Measurements from ENCODE around the gene NLGN1.

Gene NLGN1

GRCh38 chr3:173976281-173976680 is 578.7 kb downstream of the NLGN1 start:
- no peak overlapping the region for H3K9ac ChIP-seq (ENCODE audit: low read length)
- no peaks in the 10 kb centered on the region for H4K20me1 ChIP-seq (ENCODE audit: insufficient read depth, low read length)
- H3K79me2 ChIP-seq (ENCODE audit: insufficient read depth, low read length) = no peaks in the 10 kb centered on the region
- no peak overlapping the region for H3K4me3 ChIP-seq (ENCODE audit: low read depth, low read length, poor library complexity, severe bottlenecking)
- H3K4me2 ChIP-seq (ENCODE audit: low read length) = no peak overlapping the region
- no peaks in the 10 kb centered on the region for H3K36me3 ChIP-seq (ENCODE audit: insufficient read depth, low read length)
- no peaks in the 10 kb centered on the region for H3K9me3 ChIP-seq (ENCODE audit: low read length)
- no peaks in the 10 kb centered on the region for H3K4me1 ChIP-seq (ENCODE audit: insufficient read depth, low read length, severe bottlenecking)
- H3F3A ChIP-seq (ENCODE audit: insufficient read depth, low read length) = no peaks in the 10 kb centered on the region
- TF ChIP-seq CTCF (IDR thresholded peaks at IDR 0.05; ENCODE audit: low read length) (no peak), EZH2 (IDR thresholded peaks at IDR 0.05; ENCODE audit: borderline replicate concordance, low read length) (no peak)
- H3K9me2 ChIP-seq (ENCODE audit: low read depth, low read length) = no peaks in the 10 kb centered on the region
- no peak overlapping the region for H2AFZ ChIP-seq (ENCODE audit: low read length)
- no peak overlapping the region for H3K27ac ChIP-seq (ENCODE audit: low read depth, low read length, poor library complexity, severe bottlenecking)
- no peaks in the 10 kb centered on the region for H3K27me3 ChIP-seq (ENCODE audit: insufficient read depth, low read length)

GRCh38 chr3:173977747-173978146 is 580.2 kb downstream of the NLGN1 start:
- Histone ChIP-seq H2AFZ (ENCODE audit: low read length) (no peak overlapping the region), H3K27ac (ENCODE audit: low read depth, low read length, poor library complexity, severe bottlenecking) (no peak overlapping the region), H3K9me2 (ENCODE audit: low read depth, low read length) (no peaks in the 10 kb centered on the region), H3K27me3 (ENCODE audit: insufficient read depth, low read length) (no peaks in the 10 kb centered on the region), H3F3A (ENCODE audit: insufficient read depth, low read length) (no peaks in the 10 kb centered on the region), H3K9ac (ENCODE audit: low read length) (no peak overlapping the region), H3K9me3 (ENCODE audit: low read length) (no peaks in the 10 kb centered on the region), H3K79me2 (ENCODE audit: insufficient read depth, low read length) (no peaks in the 10 kb centered on the region), H3K4me3 (ENCODE audit: low read depth, low read length, poor library complexity, severe bottlenecking) (no peak overlapping the region), H4K20me1 (ENCODE audit: insufficient read depth, low read length) (no peaks in the 10 kb centered on the region), H3K4me1 (ENCODE audit: insufficient read depth, low read length, severe bottlenecking) (no peaks in the 10 kb centered on the region), H3K36me3 (ENCODE audit: insufficient read depth, low read length) (no peaks in the 10 kb centered on the region), H3K4me2 (ENCODE audit: low read length) (no peak overlapping the region)
- TF ChIP-seq CTCF (IDR thresholded peaks at IDR 0.05; ENCODE audit: low read length) (no peak), EZH2 (IDR thresholded peaks at IDR 0.05; ENCODE audit: borderline replicate concordance, low read length) (no peak)

GRCh38 chr3:173983343-173983742 is 585.8 kb downstream of the NLGN1 start:
- Histone ChIP-seq H3K4me2 (ENCODE audit: low read length) (no peak overlapping the region), H3K36me3 (ENCODE audit: insufficient read depth, low read length) (no peaks in the 10 kb centered on the region), H3K9ac (ENCODE audit: low read length) (no peak overlapping the region), H3K9me2 (ENCODE audit: low read depth, low read length) (no peaks in the 10 kb centered on the region), H4K20me1 (ENCODE audit: insufficient read depth, low read length) (no peaks in the 10 kb centered on the region), H3K79me2 (ENCODE audit: insufficient read depth, low read length) (no peaks in the 10 kb centered on the region), H3K27me3 (ENCODE audit: insufficient read depth, low read length) (no peaks in the 10 kb centered on the region), H2AFZ (ENCODE audit: low read length) (no peak overlapping the region), H3K9me3 (ENCODE audit: low read length) (no peaks in the 10 kb centered on the region), H3K27ac (ENCODE audit: low read depth, low read length, poor library complexity, severe bottlenecking) (no peak overlapping the region), H3F3A (ENCODE audit: insufficient read depth, low read length) (no peaks in the 10 kb centered on the region), H3K4me3 (ENCODE audit: low read depth, low read length, poor library complexity, severe bottlenecking) (no peak overlapping the region), H3K4me1 (ENCODE audit: insufficient read depth, low read length, severe bottlenecking) (no peaks in the 10 kb centered on the region)
- TF ChIP-seq EZH2 (IDR thresholded peaks at IDR 0.05; ENCODE audit: borderline replicate concordance, low read length) (no peak), CTCF (IDR thresholded peaks at IDR 0.05; ENCODE audit: low read length) (no peak)

All from OCI-LY1 (cell line).